NT2/D1 (cell line): ENCODE measurements around the gene TDRD9.

Source experiments
- SUZ12 ChIP-seq: IDR thresholded peaks from 2 replicates; pipeline ENCODE4 v1.6.1; 2011; ENCODE audit not compliant: insufficient read length, insufficient read depth; ENCODE audit errors: extremely low read depth
- YY1 ChIP-seq: IDR thresholded peaks from 2 replicates; pipeline ENCODE4 v1.6.1; 2011; ENCODE audit not compliant: insufficient read length, insufficient read depth
- ZNF274 ChIP-seq: IDR thresholded peaks from 2 replicates; pipeline ENCODE4 v1.6.1; 2011; ENCODE audit warnings: mild to moderate bottlenecking, low read depth, low read length

GRCh38 chr14:103894034-103894722 lies 34.1 kb upstream of the TDRD9 start:
- TF ChIP-seq YY1: no peak
- TF ChIP-seq ZNF274: no peak
- no peak for TF ChIP-seq SUZ12
